HCT116 (cell line): ENCODE measurements around the gene OR2B2. TPM values are rescaled to one million over a fixed set of nuclear protein-coding genes. Genes with fewer than 3 reads are reported as not detected.

Experiments
- ATAC-seq: fragments of 200-7000 bp; cut with Tn5 transposase; 2 replicates; pipeline ENCODE4 v1.9.1; 2020; ENCODE audit warnings: mild to moderate bottlenecking, moderate library complexity
- BruUV-seq: library from RNA; stranded (reverse); fragments of 400-500 nt; replicated peaks from 2 replicates; lab custom pipeline; 2021; lab: Mats Ljungman, UMichigan
- CTCF ChIA-PET: fragments of 300-600 bp; sonication (Branson Sonifier 250); formaldehyde crosslinking; loops from one replicate; lab custom pipeline; 2021; ENCODE audit warnings: antibody characterized with exemption; lab: Charles Lee
- POLR2A ChIA-PET: fragments of 300-600, 350-600 bp; sonication (Branson Sonifier 250); formaldehyde crosslinking; loops from one replicate; lab custom pipeline; 2021; ENCODE audit warnings: antibody characterized with exemption; lab: Charles Lee
- RAD21 ChIA-PET, 2 experiments: fragments of 300-600 bp; sonication (Branson Sonifier 250); formaldehyde crosslinking; loops; one replicate each; lab custom pipeline; 2023; ENCODE audit warnings: low total read pairs in 2 of 2; ENCODE audit not compliant: uncharacterized antibody in 2 of 2, unreplicated experiment in 2 of 2, low non-redundant PET in 1 of 2; lab: Charles Lee
- DNase-seq: peaks from one replicate; pipeline ENCODE4 v3.0.0-alpha.2; 2010; ENCODE audit warnings: low read depth, low spot score
- H2AFZ ChIP-seq: fragments of 200-600 bp; shearing (Covaris generic), sonication (generic); 2 replicates; pipeline ENCODE4 v1.6.1; 2017; ENCODE audit warnings: low read depth, mixed run types, mixed read lengths, antibody characterized with exemption, low read length; ENCODE audit not compliant: poor library complexity, severe bottlenecking
- H3K27ac ChIP-seq: 2 replicates; pipeline ENCODE4 v1.5.1; 2012; ENCODE audit warnings: low read depth, low read length
- H3K27me3 ChIP-seq: fragments of 200-600 bp; sonication (generic); 2 replicates; pipeline ENCODE4 v1.6.1; 2016; ENCODE audit warnings: mixed run types, low read length, mixed read lengths; ENCODE audit not compliant: insufficient read depth
- H3K36me3 ChIP-seq, 2 experiments: fragments of 200-500 bp in 1 of 2; fragments of 200-600 bp in 1 of 2; sonication (Bioruptor generic) in 1 of 2; sonication (generic) in 1 of 2; 2 replicates each; pipeline versions ENCODE4 v1.5.1 to v1.6.1; 2014 to 2016; ENCODE audit warnings: low read length in 2 of 2, inconsistent platforms in 1 of 2, mixed read lengths in 1 of 2, mixed run types in 1 of 2; ENCODE audit not compliant: insufficient read depth in 2 of 2, control insufficient read depth in 1 of 2
- H3K4me1 ChIP-seq, 2 experiments: fragments of 200-600 bp in 1 of 2; sonication (generic) in 1 of 2; 2 replicates each; pipeline versions ENCODE4 v1.5.1 to v1.6.1; 2012 to 2017; ENCODE audit warnings: low read length in 2 of 2, inconsistent platforms in 1 of 2, mild to moderate bottlenecking in 1 of 2, mixed read lengths in 1 of 2, mixed run types in 1 of 2, moderate library complexity in 1 of 2; ENCODE audit not compliant: insufficient read depth in 2 of 2, control insufficient read depth in 1 of 2
- H3K4me2 ChIP-seq: fragments of 200-600 bp; sonication (generic); 2 replicates; pipeline ENCODE4 v1.6.1; 2017; ENCODE audit warnings: mixed run types, low read length, mixed read lengths
- H3K4me3 ChIP-seq, 2 experiments: fragments of 200-600 bp in 1 of 2; sonication (generic) in 1 of 2; replicated peaks in 1 of 2; 2 replicates each; pipeline ENCODE4 v1.5.1; 2011 to 2016; ENCODE audit warnings: low read length in 2 of 2, control low read depth in 1 of 2, low read depth in 1 of 2, mild to moderate bottlenecking in 1 of 2, mixed read lengths in 1 of 2, mixed run types in 1 of 2
- H3K79me2 ChIP-seq: fragments of 200-600 bp; sonication (generic); 2 replicates; pipeline ENCODE4 v1.6.1; 2017; ENCODE audit warnings: mild to moderate bottlenecking, mixed run types, low read length, moderate library complexity, mixed read lengths; ENCODE audit not compliant: insufficient read depth
- H3K9ac ChIP-seq: fragments of 200-600 bp; sonication (generic); 2 replicates; pipeline ENCODE4 v1.6.1; 2016; ENCODE audit warnings: low read length, mixed read lengths
- H3K9me2 ChIP-seq: fragments of 200-600 bp; sonication (generic), shearing (Covaris generic); 2 replicates; pipeline ENCODE4 v1.6.1; 2017; ENCODE audit warnings: mixed run types, mild to moderate bottlenecking, moderate library complexity; ENCODE audit not compliant: insufficient read depth
- H3K9me3 ChIP-seq, 2 experiments: fragments of 200-500 bp in 1 of 2; fragments of 200-600 bp in 1 of 2; sonication (Bioruptor generic) in 1 of 2; sonication (generic) in 1 of 2; 2 replicates each; pipeline ENCODE4 v1.6.1; 2014 to 2017; ENCODE audit warnings: low read length in 2 of 2, mixed read lengths in 2 of 2, inconsistent platforms in 1 of 2, low read depth in 1 of 2, mild to moderate bottlenecking in 1 of 2, mixed run types in 1 of 2, moderate library complexity in 1 of 2; ENCODE audit not compliant: control insufficient read depth in 1 of 2, insufficient read depth in 1 of 2
- H4K20me1 ChIP-seq: fragments of 200-600 bp; sonication (generic), shearing (Covaris generic); 2 replicates; pipeline ENCODE4 v1.6.1; 2017; ENCODE audit warnings: mixed run types, mild to moderate bottlenecking, moderate library complexity; ENCODE audit not compliant: insufficient read depth
- ATF3 ChIP-seq: IDR thresholded peaks from 2 replicates; pipeline ENCODE4 v1.6.1; 2012
- CBX3 ChIP-seq: IDR thresholded peaks from 2 replicates; pipeline ENCODE4 v1.6.1; 2012; ENCODE audit warnings: low read depth
- CEBPB ChIP-seq: IDR thresholded peaks from 2 replicates; pipeline ENCODE4 v1.6.1; 2012; ENCODE audit warnings: low read depth
- EGR1 ChIP-seq: IDR thresholded peaks from 2 replicates; pipeline ENCODE4 v1.6.1; 2012; ENCODE audit warnings: low read depth
- ELF1 ChIP-seq: IDR thresholded peaks from 2 replicates; pipeline ENCODE4 v1.6.1; 2012; ENCODE audit warnings: low read depth, borderline replicate concordance
- EZH2 ChIP-seq: fragments of 200-600 bp; sonication (generic); IDR thresholded peaks from 2 replicates; pipeline ENCODE4 v1.6.1; 2017; ENCODE audit warnings: antibody characterized with exemption, mixed run types
- JUND ChIP-seq: IDR thresholded peaks from 2 replicates; pipeline ENCODE4 v1.6.1; 2012
- POLR2A ChIP-seq: IDR thresholded peaks from 2 replicates; pipeline ENCODE4 v1.7.0; 2011; ENCODE audit warnings: borderline replicate concordance; ENCODE audit not compliant: insufficient read depth, insufficient read length; ENCODE audit errors: extremely low read depth
- POLR2AphosphoS5 ChIP-seq: IDR thresholded peaks from 2 replicates; pipeline ENCODE4 v1.6.1; 2011; ENCODE audit warnings: mild to moderate bottlenecking, low read depth, low read length, moderate library complexity
- RAD21 ChIP-seq: IDR thresholded peaks from 2 replicates; pipeline ENCODE4 v1.6.1; 2012; ENCODE audit warnings: low read depth, mild to moderate bottlenecking
- SIN3A ChIP-seq: IDR thresholded peaks from 2 replicates; pipeline ENCODE4 v1.6.1; 2012; ENCODE audit warnings: low read depth
- SP1 ChIP-seq: IDR thresholded peaks from 2 replicates; pipeline ENCODE4 v1.6.1; 2012; ENCODE audit warnings: low read depth
- SRF ChIP-seq: IDR thresholded peaks from 2 replicates; pipeline ENCODE4 v1.6.1; 2012; ENCODE audit warnings: low read depth
- TCF7L2 ChIP-seq: IDR thresholded peaks from 2 replicates; pipeline ENCODE4 v1.7.0; 2011; ENCODE audit warnings: borderline replicate concordance, inconsistent platforms; ENCODE audit not compliant: insufficient read depth, insufficient read length; ENCODE audit errors: extremely low read depth
- YY1 ChIP-seq: IDR thresholded peaks from 2 replicates; pipeline ENCODE4 v1.6.1; 2011; ENCODE audit warnings: low read length, low read depth, moderate library complexity, mild to moderate bottlenecking; ENCODE audit not compliant: insufficient replicate concordance; ENCODE audit errors: extremely low read depth
- ZFX ChIP-seq: fragments of 450-650 bp; IDR thresholded peaks from 2 replicates; pipeline ENCODE4 v1.6.1; 2017
- intact Hi-C: fragments of 100-400 bp; cut with micrococcal nuclease; formaldehyde crosslinking; loops from 2 replicates; pipeline ENCODE4 v1.10.0; 2022
- total RNA-seq: library from RNA; stranded (reverse); gene quantifications from one replicate; pipeline ENCODE4 v1.2.1, GENCODE V29; 2021; ENCODE audit not compliant: unreplicated experiment
- TF ChIP-seq, protein P1 (sequence below): IDR thresholded peaks from 2 replicates; pipeline ENCODE4 v1.6.1; 2012
- TF ChIP-seq, protein P2 (sequence below): IDR thresholded peaks from 2 replicates; pipeline ENCODE4 v1.6.1; 2011; ENCODE audit warnings: mild to moderate bottlenecking, low read length, moderate library complexity; ENCODE audit not compliant: insufficient replicate concordance; ENCODE audit errors: extremely low read depth
- TF ChIP-seq, protein P3 (sequence below), 3 experiments: fragments of 200-600 bp in 1 of 3; sonication (generic) in 1 of 3; IDR thresholded peaks in 2 of 3; conservative IDR thresholded peaks in 1 of 3; 2 replicates each; pipeline ENCODE4 v1.5.1; 2012 to 2017; ENCODE audit warnings: low read depth in 2 of 3, low read length in 2 of 3, antibody characterized with exemption in 1 of 3, borderline replicate concordance in 1 of 3, control low read depth in 1 of 3, mild to moderate bottlenecking in 1 of 3, mixed read lengths in 1 of 3, mixed run types in 1 of 3, moderate library complexity in 1 of 3; ENCODE audit not compliant: insufficient read depth in 1 of 3

The OR2B2 gene
- total RNA-seq, 1 experiment from 2014 or later: not detected

DNA sequence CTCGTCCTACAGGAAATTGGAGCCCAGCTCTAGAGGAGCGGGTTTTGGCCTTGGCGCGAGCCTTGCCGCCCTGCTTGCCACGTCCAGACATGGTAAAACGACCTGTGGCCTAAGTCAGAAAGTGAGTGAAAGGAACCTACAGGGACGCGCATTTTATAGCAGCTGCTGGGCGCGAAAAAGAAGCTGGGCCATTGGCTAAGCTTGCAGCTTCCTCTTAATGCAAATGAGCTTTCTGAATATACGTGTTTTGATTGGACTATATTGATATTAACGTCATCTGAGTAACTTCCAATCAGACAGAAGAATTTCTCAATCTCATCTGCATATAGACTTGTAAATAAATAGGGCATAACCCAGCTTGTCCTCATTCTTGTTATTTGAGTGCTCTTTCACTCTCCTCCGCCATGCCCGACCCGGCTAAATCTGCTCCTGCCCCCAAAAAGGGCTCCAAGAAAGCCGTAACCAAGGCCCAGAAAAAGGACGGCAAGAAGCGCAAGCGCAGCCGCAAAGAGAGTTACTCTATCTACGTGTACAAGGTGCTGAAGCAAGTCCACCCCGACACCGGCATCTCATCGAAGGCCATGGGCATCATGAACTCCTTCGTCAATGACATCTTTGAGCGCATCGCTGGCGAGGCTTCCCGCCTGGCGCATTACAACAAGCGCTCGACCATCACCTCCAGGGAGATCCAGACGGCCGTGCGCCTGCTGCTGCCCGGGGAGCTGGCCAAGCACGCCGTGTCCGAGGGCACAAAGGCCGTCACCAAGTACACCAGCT, 18.9 kb downstream of the OR2B2 start:
- no peaks in the 10 kb centered on the region for H3K9me3 ChIP-seq
- peak; percentile 52 for ATAC-seq
- TSS peak; percentile 88 for BruUV-seq
- no peak for TF ChIP-seq SIN3A
- TF ChIP-seq POLR2A: peak; percentile 83
- no peak for TF ChIP-seq TCF7L2
- no peak for TF ChIP-seq CEBPB
- no peak for TF ChIP-seq EGR1
- no peak for TF ChIP-seq SRF
- TF ChIP-seq, protein P1, sequence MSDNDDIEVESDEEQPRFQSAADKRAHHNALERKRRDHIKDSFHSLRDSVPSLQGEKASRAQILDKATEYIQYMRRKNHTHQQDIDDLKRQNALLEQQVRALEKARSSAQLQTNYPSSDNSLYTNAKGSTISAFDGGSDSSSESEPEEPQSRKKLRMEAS: no peak
- TF ChIP-seq ZFX: no peak; the same call in none of the 2 replicates
- TF ChIP-seq, protein P2, sequence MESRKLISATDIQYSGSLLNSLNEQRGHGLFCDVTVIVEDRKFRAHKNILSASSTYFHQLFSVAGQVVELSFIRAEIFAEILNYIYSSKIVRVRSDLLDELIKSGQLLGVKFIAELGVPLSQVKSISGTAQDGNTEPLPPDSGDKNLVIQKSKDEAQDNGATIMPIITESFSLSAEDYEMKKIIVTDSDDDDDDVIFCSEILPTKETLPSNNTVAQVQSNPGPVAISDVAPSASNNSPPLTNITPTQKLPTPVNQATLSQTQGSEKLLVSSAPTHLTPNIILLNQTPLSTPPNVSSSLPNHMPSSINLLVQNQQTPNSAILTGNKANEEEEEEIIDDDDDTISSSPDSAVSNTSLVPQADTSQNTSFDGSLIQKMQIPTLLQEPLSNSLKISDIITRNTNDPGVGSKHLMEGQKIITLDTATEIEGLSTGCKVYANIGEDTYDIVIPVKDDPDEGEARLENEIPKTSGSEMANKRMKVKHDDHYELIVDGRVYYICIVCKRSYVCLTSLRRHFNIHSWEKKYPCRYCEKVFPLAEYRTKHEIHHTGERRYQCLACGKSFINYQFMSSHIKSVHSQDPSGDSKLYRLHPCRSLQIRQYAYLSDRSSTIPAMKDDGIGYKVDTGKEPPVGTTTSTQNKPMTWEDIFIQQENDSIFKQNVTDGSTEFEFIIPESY: peak; percentile 55
- TF ChIP-seq YY1: no peak
- TF ChIP-seq SP1: no peak
- no peak for TF ChIP-seq ELF1
- peak; percentile 97 for TF ChIP-seq POLR2AphosphoS5
- no peak for TF ChIP-seq ATF3
- no peak for TF ChIP-seq JUND
- no peak for TF ChIP-seq EZH2
- TF ChIP-seq, protein P3, sequence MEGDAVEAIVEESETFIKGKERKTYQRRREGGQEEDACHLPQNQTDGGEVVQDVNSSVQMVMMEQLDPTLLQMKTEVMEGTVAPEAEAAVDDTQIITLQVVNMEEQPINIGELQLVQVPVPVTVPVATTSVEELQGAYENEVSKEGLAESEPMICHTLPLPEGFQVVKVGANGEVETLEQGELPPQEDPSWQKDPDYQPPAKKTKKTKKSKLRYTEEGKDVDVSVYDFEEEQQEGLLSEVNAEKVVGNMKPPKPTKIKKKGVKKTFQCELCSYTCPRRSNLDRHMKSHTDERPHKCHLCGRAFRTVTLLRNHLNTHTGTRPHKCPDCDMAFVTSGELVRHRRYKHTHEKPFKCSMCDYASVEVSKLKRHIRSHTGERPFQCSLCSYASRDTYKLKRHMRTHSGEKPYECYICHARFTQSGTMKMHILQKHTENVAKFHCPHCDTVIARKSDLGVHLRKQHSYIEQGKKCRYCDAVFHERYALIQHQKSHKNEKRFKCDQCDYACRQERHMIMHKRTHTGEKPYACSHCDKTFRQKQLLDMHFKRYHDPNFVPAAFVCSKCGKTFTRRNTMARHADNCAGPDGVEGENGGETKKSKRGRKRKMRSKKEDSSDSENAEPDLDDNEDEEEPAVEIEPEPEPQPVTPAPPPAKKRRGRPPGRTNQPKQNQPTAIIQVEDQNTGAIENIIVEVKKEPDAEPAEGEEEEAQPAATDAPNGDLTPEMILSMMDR (IDR thresholded peaks at IDR 0.05 in 2 of 3, conservative IDR thresholded peaks at IDR 0.05 in 1 of 3; ENCODE audit: borderline replicate concordance in 1 of 3, insufficient read depth in 1 of 3, low read depth in 2 of 3, low read length in 2 of 3): no peak
- no peak for TF ChIP-seq RAD21
- TF ChIP-seq CBX3: no peak
- peak overlapping the region; percentile 74 to 76 for H3K4me3 ChIP-seq
- no peaks in the 10 kb centered on the region for H3K36me3 ChIP-seq
- POLR2A ChIA-PET: interaction anchor here (0.6 to 6.3 kb wide), 50 partner anchors 9 to 1873 kb away, joined by 3 to 422 read pairs (median 4); partner anchors contain the start of gene ZKSCAN8
- H3K4me2 ChIP-seq: peak overlapping the region; percentile 86
- peak overlapping the region; percentile 96 for H3K9ac ChIP-seq
- peaks cover 20 to 60% of the 10 kb centered on the region in 2 experiments for H3K4me1 ChIP-seq
- intact Hi-C loops: loop anchor here (2.0 to 10.0 kb wide), 7 partner anchors 84 to 1838 kb away; a partner anchor contains a TSS
- RAD21 ChIA-PET: interaction anchor here (0.6 to 1.3 kb wide), 3 partner anchors 55 to 61 kb away, joined by 3 to 4 read pairs (median 3); a partner anchor contains a TSS
- H4K20me1 ChIP-seq: no peaks in the 10 kb centered on the region
- DNase-seq: peak; percentile 99
- H3K27me3 ChIP-seq: no peaks in the 10 kb centered on the region
- CTCF ChIA-PET: interaction anchor here (0.8 kb wide), 1 partner anchor 731 kb away, joined by 3 read pairs; no protein-coding TSS in a partner anchor
- no peaks in the 10 kb centered on the region for H3K9me2 ChIP-seq
- H2AFZ ChIP-seq: no peak overlapping the region
- no peaks in the 10 kb centered on the region for H3K79me2 ChIP-seq
- peak overlapping the region; percentile 98 for H3K27ac ChIP-seq
